Endodermal cell (in vitro differentiated cells): ENCODE data around the gene CAMTA1. TPM values are rescaled to one million over a fixed set of nuclear protein-coding genes. Genes with fewer than 3 reads are reported as not detected.

Experiments used
- DNase-seq: peaks from one replicate; pipeline ENCODE4 v3.0.0-alpha.2; 2017
- H3K27ac ChIP-seq: 2 replicates; pipeline ENCODE4 v1.5.1; 2013; ENCODE audit warnings: mild to moderate bottlenecking, low read depth, low read length, moderate library complexity
- H3K27me3 ChIP-seq: 2 replicates; pipeline ENCODE4 v1.6.1; 2013; ENCODE audit warnings: mild to moderate bottlenecking, low read length, moderate library complexity; ENCODE audit not compliant: insufficient read depth, control insufficient read depth, poor library complexity, severe bottlenecking
- H3K36me3 ChIP-seq: 2 replicates; pipeline ENCODE4 v1.7.0; 2013; ENCODE audit warnings: mild to moderate bottlenecking, low read length, moderate library complexity; ENCODE audit not compliant: control insufficient read depth, insufficient read depth
- H3K4me1 ChIP-seq: one replicate; pipeline ENCODE4 v1.7.0; 2013; ENCODE audit warnings: low read length; ENCODE audit not compliant: control insufficient read depth, insufficient read depth
- H3K4me3 ChIP-seq: 2 replicates; pipeline ENCODE4 v1.5.1; 2013; ENCODE audit warnings: mild to moderate bottlenecking, low read length, moderate library complexity
- H3K9ac ChIP-seq: 2 replicates; pipeline ENCODE4 v1.6.1; 2013; ENCODE audit warnings: mild to moderate bottlenecking, low read length, moderate library complexity; ENCODE audit not compliant: poor library complexity, severe bottlenecking; ENCODE audit errors: extremely low read depth
- H3K9me3 ChIP-seq: 2 replicates; pipeline ENCODE4 v1.6.1; 2013; ENCODE audit warnings: mild to moderate bottlenecking, low read length, moderate library complexity; ENCODE audit not compliant: control insufficient read depth
- H3K27ac Mint-ChIP-seq: 2 replicates; pipeline ENCODE4 v1.8.0; 2020; ENCODE audit warnings: mixed read lengths
- H3K27me3 Mint-ChIP-seq: 2 replicates; pipeline ENCODE4 v1.8.0; 2021; ENCODE audit warnings: mild to moderate bottlenecking, mixed read lengths; ENCODE audit not compliant: insufficient read depth
- H3K36me3 Mint-ChIP-seq: 2 replicates; pipeline ENCODE4 v1.8.0; 2020; ENCODE audit warnings: low read depth, mixed read lengths
- H3K4me1 Mint-ChIP-seq: 2 replicates; pipeline ENCODE4 v1.8.0; 2020; ENCODE audit warnings: mixed read lengths
- H3K4me3 Mint-ChIP-seq: 2 replicates; pipeline ENCODE4 v1.8.0; 2020; ENCODE audit warnings: mild to moderate bottlenecking, moderate library complexity, mixed read lengths
- H3K9me3 Mint-ChIP-seq: 2 replicates; pipeline ENCODE4 v1.8.0; 2020; ENCODE audit warnings: mild to moderate bottlenecking, mixed read lengths
- WGBS, 2 experiments: methylation state at CpG; one replicate each; pipeline versions ENCODE4 v1.1.5 to v1.1.7; 2013; ENCODE audit warnings: missing lambda C conversion rate in 2 of 2, mixed read lengths in 1 of 2; ENCODE audit not compliant: insufficient coverage in 1 of 2, insufficient read length in 1 of 2; 5-methylcytosine and 5-hydroxymethylcytosine counted together
- total RNA-seq, 2 donors: library from RNA; stranded (reverse); fragmentation: NEBNext Ultra II Directional in 1 of 2; extraction: Animal tissue kit (Norgen Biotek cat#: 25700) in 1 of 2; gene quantifications; 2 replicates in 1 of 2; 3 replicates in 1 of 2; pipeline ENCODE4 v1.2.1, GENCODE V29; 2021
- TF ChIP-seq, protein P1 (sequence below): fragments of 200-600 bp; sonication (generic); conservative IDR thresholded peaks from 2 replicates; pipeline ENCODE4 v1.5.0; 2021; ENCODE audit warnings: antibody characterized with exemption, mild to moderate bottlenecking

CAMTA1 gene
- total RNA-seq, 2 donors from 2014 or later = 123 to 137 TPM

DNA sequence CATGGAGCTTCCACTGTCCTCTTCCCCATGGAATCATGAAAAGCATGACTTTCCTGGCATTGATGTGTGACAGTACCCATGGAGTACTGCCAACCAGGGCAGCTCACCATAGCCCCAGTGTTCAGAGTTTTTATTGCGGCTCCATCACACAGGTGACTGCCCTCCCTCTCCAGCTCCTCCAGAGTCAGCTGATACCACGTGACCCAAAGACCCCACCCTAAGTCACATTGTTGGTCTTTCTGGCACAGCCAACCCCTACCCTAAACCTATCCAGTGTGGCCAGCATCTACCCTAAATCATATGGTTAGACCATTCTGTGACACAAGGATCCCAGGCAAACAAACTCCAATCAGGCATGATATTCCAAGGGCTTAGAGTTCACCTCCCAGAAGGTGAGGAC, 908.4 kb downstream of the CAMTA1 start:
- no peaks in the 10 kb centered on the region for H3K27me3 ChIP-seq
- Mint-ChIP-seq H3K4me3 (no peak overlapping the region), H3K9me3 (peaks cover 29% of the 10 kb centered on the region), H3K27ac (no peak overlapping the region), H3K4me1 (peaks cover under 1% of the 10 kb centered on the region), H3K27me3 (peaks cover 17% of the 10 kb centered on the region), H3K36me3 (peaks cover 17% of the 10 kb centered on the region)
- H3K36me3 ChIP-seq = no peaks in the 10 kb centered on the region
- no peak overlapping the region for H3K27ac ChIP-seq
- H3K4me3 ChIP-seq = no peak overlapping the region
- no peak overlapping the region for H3K9ac ChIP-seq
- 33 to 50% methylated on average over 2 of the region's 2 CpGs for WGBS, 2 experiments
- TF ChIP-seq, protein P1, sequence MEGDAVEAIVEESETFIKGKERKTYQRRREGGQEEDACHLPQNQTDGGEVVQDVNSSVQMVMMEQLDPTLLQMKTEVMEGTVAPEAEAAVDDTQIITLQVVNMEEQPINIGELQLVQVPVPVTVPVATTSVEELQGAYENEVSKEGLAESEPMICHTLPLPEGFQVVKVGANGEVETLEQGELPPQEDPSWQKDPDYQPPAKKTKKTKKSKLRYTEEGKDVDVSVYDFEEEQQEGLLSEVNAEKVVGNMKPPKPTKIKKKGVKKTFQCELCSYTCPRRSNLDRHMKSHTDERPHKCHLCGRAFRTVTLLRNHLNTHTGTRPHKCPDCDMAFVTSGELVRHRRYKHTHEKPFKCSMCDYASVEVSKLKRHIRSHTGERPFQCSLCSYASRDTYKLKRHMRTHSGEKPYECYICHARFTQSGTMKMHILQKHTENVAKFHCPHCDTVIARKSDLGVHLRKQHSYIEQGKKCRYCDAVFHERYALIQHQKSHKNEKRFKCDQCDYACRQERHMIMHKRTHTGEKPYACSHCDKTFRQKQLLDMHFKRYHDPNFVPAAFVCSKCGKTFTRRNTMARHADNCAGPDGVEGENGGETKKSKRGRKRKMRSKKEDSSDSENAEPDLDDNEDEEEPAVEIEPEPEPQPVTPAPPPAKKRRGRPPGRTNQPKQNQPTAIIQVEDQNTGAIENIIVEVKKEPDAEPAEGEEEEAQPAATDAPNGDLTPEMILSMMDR = no peak
- DNase-seq = no peak
- no peaks in the 10 kb centered on the region for H3K4me1 ChIP-seq
- peaks cover 20% of the 10 kb centered on the region for H3K9me3 ChIP-seq

GRCh38 chr1:7694600-7695496, 909.6 kb downstream of the CAMTA1 start:
- TF ChIP-seq, protein P1 = no peak
- H3K9ac ChIP-seq = no peak overlapping the region
- Mint-ChIP-seq H3K27me3 (peaks cover 15% of the 10 kb centered on the region), H3K4me3 (no peak overlapping the region), H3K27ac (no peak overlapping the region), H3K36me3 (peaks cover 24% of the 10 kb centered on the region), H3K9me3 (peaks cover 31% of the 10 kb centered on the region), H3K4me1 (no peaks in the 10 kb centered on the region)
- no peak for DNase-seq
- no peak overlapping the region for H3K27ac ChIP-seq
- H3K27me3 ChIP-seq = no peaks in the 10 kb centered on the region
- 85 to 87% methylated on average over 8 to 17 of the region's 17 CpGs for WGBS, 2 experiments
- H3K4me1 ChIP-seq = no peaks in the 10 kb centered on the region
- H3K4me3 ChIP-seq = no peak overlapping the region
- H3K9me3 ChIP-seq = peaks cover 20% of the 10 kb centered on the region
- no peaks in the 10 kb centered on the region for H3K36me3 ChIP-seq

DNA sequence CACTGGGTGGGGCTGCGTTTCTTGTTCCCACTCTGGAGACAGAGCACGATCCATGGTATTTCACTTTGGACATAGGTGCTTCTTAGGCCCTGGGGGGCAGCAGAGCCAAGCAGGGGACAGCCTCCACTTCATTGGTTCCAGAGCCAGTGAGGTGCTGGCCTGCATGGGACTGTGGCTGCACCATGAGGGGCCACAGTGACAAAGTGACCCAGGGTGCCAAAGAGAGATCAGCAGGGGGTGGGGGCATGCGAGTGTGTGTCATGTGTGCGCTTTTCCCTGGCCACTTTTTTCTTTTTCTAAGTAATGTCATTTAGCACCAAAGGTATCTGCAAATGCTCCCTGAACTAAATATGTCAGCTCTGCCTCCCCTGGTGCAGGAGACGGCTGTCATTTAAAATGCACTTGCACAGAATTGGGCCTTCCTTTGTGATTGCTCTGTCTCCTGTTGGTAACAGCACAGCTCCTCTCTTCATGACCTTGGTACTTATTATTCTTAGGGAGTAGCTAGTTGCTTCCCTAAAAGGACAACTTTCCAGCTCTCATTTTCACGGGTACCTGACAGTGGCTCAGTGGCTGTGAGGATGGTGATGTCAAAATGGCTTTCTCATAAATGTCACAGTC, 910.4 kb downstream of the CAMTA1 start:
- no peak overlapping the region for H3K27ac ChIP-seq
- no peaks in the 10 kb centered on the region for H3K27me3 ChIP-seq

More for the DNA sequence above, 910.4 kb downstream of the CAMTA1 start:
- 81 to 86% methylated on average over 5 to 6 of the region's 6 CpGs for WGBS, 2 experiments
- Histone ChIP-seq H3K4me3 (no peak overlapping the region), H3K36me3 (no peaks in the 10 kb centered on the region), H3K9ac (no peak overlapping the region), H3K9me3 (peaks cover 25% of the 10 kb centered on the region), H3K4me1 (no peaks in the 10 kb centered on the region)
- peaks cover 16% of the 10 kb centered on the region for H3K27me3 Mint-ChIP-seq
- no peak overlapping the region for H3K4me3 Mint-ChIP-seq
- TF ChIP-seq, protein P1 = no peak
- H3K36me3 Mint-ChIP-seq = peaks cover 32% of the 10 kb centered on the region
- DNase-seq = no peak
- peaks cover 36% of the 10 kb centered on the region for H3K9me3 Mint-ChIP-seq
- H3K4me1 Mint-ChIP-seq = no peaks in the 10 kb centered on the region
- no peak overlapping the region for H3K27ac Mint-ChIP-seq
